Esophagus muscularis mucosa (tissue), 3 donors: Measurements from ENCODE around the gene CSNK2A1.

Source experiments
- CTCF ChIP-seq, 3 experiments: fragments of 200-600 bp in 2 of 3; fragments of 450-650 bp in 1 of 3; sonication (generic) in 2 of 3; IDR thresholded peaks; one replicate each; pipeline ENCODE4 v1.5.1; 2017 to 2019; ENCODE audit warnings: antibody characterized with exemption in 3 of 3, mild to moderate bottlenecking in 2 of 3, moderate library complexity in 1 of 3
- POLR2AphosphoS5 ChIP-seq, 2 donors: sonication (generic); formaldehyde crosslinking; IDR thresholded peaks; one replicate each; pipeline ENCODE4 v1.6.1; 2017; ENCODE audit warnings: antibody characterized with exemption in 2 of 2

GRCh38 chr20:507006-507758, 36.4 kb downstream of the CSNK2A1 start:
- TF ChIP-seq CTCF (IDR thresholded peaks at IDR 0.05) (no peak), POLR2AphosphoS5 (IDR thresholded peaks at IDR 0.05) (no peak)
